ENCODE measurements around the gene SEMA3E.

The SEMA3E gene

DNA sequence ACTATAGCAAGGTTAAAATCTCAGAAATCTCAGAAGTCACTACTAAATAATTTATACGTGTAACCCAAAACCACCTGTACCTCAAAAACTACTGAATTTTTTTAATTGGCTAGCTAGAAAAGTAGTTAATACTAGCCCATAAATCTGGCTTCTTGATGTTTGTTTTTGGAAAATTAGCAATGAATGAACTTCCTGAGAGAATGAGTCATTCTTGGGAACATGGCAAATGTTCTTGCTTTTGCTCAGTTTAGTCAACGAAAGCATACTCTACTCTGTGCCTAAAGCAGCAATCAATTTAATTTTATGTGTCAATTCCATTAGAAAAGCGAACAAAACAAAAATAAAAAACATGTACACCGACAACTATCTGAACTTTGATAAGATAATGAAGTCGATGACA is 69.2 kb downstream of the SEMA3E start:
- TF ChIP-seq CTCF (conservative IDR thresholded peaks at IDR 0.05; ENCODE audit: low read depth, low read length), result no peak
- H3K9ac ChIP-seq, result no peak overlapping the region

DNA sequence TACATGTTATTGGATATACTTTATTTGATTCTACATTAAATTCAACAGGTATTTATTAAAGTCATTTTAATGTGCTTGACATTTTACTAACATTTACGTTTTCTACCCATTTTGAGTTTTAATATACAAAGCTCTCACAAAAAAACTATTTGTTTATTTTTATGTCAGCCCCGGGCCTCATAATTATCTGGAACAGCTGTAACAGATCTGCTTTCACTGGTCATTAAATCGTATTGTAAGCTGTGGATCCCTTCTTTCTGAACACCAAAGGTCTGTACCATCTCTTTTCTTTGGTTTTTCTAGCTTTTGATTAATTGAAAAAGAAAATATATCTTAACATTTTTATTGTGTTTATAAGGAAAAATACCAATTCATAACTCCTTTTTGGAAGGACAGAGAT is 73.5 kb downstream of the SEMA3E start:
- no peak overlapping the region for H3K27ac ChIP-seq
- H3K4me1 ChIP-seq (ENCODE audit: low read depth, poor library complexity, severe bottlenecking), result no peaks in the 10 kb centered on the region
- no peaks in the 10 kb centered on the region for H3K27me3 ChIP-seq (ENCODE audit: insufficient read depth, low read depth)
- no peaks in the 10 kb centered on the region for H3K36me3 ChIP-seq (ENCODE audit: insufficient read depth)
- no peak overlapping the region for H3K9ac ChIP-seq
- no peak for TF ChIP-seq CTCF (conservative IDR thresholded peaks at IDR 0.05; ENCODE audit: low read depth, low read length)
- no peak overlapping the region for H2AFZ ChIP-seq (ENCODE audit: low read depth)
- H4K20me1 ChIP-seq (ENCODE audit: insufficient read depth), result no peaks in the 10 kb centered on the region
- no peaks in the 10 kb centered on the region for H3K79me2 ChIP-seq (ENCODE audit: insufficient read depth, low read depth)
- no peak overlapping the region for H3K4me3 ChIP-seq (IDR thresholded peaks at IDR 0.05; ENCODE audit: insufficient read depth, low read depth, low read length)
- no peak overlapping the region for H3K4me2 ChIP-seq

More for the DNA sequence above, 69.2 kb downstream of the SEMA3E start:
- no peak overlapping the region for H3K4me3 ChIP-seq (IDR thresholded peaks at IDR 0.05; ENCODE audit: insufficient read depth, low read depth, low read length)
- no peak overlapping the region for H2AFZ ChIP-seq (ENCODE audit: low read depth)
- no peaks in the 10 kb centered on the region for H4K20me1 ChIP-seq (ENCODE audit: insufficient read depth)
- H3K4me2 ChIP-seq, result no peak overlapping the region
- H3K36me3 ChIP-seq (ENCODE audit: insufficient read depth), result no peaks in the 10 kb centered on the region
- H3K4me1 ChIP-seq (ENCODE audit: low read depth, poor library complexity, severe bottlenecking), result no peaks in the 10 kb centered on the region
- H3K27ac ChIP-seq, result no peak overlapping the region
- H3K27me3 ChIP-seq (ENCODE audit: insufficient read depth, low read depth), result no peaks in the 10 kb centered on the region
- no peaks in the 10 kb centered on the region for H3K79me2 ChIP-seq (ENCODE audit: insufficient read depth, low read depth)

GRCh38 chr7:83574616-83575015 is 74.3 kb downstream of the SEMA3E start:
- no peak for TF ChIP-seq CTCF (conservative IDR thresholded peaks at IDR 0.05; ENCODE audit: low read depth, low read length)
- H3K4me3 ChIP-seq (IDR thresholded peaks at IDR 0.05; ENCODE audit: insufficient read depth, low read depth, low read length), result no peak overlapping the region
- no peaks in the 10 kb centered on the region for H4K20me1 ChIP-seq (ENCODE audit: insufficient read depth)
- no peaks in the 10 kb centered on the region for H3K4me1 ChIP-seq (ENCODE audit: low read depth, poor library complexity, severe bottlenecking)
- H3K27me3 ChIP-seq (ENCODE audit: insufficient read depth, low read depth), result no peaks in the 10 kb centered on the region
- no peaks in the 10 kb centered on the region for H3K36me3 ChIP-seq (ENCODE audit: insufficient read depth)
- no peak overlapping the region for H3K4me2 ChIP-seq
- H3K9ac ChIP-seq, result no peak overlapping the region
- H3K79me2 ChIP-seq (ENCODE audit: insufficient read depth, low read depth), result no peaks in the 10 kb centered on the region
- H3K27ac ChIP-seq, result no peak overlapping the region
- no peak overlapping the region for H2AFZ ChIP-seq (ENCODE audit: low read depth)

DNA sequence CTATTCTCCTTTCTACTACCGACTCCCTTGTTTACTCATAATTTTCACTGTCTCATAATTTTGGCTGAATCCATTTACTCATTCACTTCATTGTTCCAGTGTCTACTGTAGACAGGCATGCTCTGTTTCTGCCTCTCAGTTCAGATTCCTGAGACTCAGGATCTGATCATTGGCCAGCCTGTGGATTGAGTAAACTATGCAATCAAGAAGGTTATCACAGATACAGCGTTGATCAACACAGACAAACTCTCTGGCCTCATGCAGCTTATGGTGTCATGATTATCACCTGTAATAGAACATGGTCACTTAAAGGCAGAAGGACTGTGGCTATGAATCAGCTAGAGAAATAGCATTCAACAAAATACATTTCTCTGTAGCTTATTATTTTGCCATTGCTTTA is 86.0 kb downstream of the SEMA3E start:
- Histone ChIP-seq H4K20me1 (ENCODE audit: insufficient read depth) (no peaks in the 10 kb centered on the region), H3K27ac (no peak overlapping the region), H3K4me2 (no peak overlapping the region), H3K9ac (no peak overlapping the region), H3K4me3 (IDR thresholded peaks at IDR 0.05; ENCODE audit: insufficient read depth, low read depth, low read length) (no peak overlapping the region), H3K4me1 (ENCODE audit: low read depth, poor library complexity, severe bottlenecking) (no peaks in the 10 kb centered on the region), H3K79me2 (ENCODE audit: insufficient read depth, low read depth) (no peaks in the 10 kb centered on the region), H3K27me3 (ENCODE audit: insufficient read depth, low read depth) (no peaks in the 10 kb centered on the region), H3K36me3 (ENCODE audit: insufficient read depth) (no peaks in the 10 kb centered on the region), H2AFZ (ENCODE audit: low read depth) (no peak overlapping the region)
- TF ChIP-seq CTCF (conservative IDR thresholded peaks at IDR 0.05; ENCODE audit: low read depth, low read length), result no peak

- Histone ChIP-seq H2AFZ (ENCODE audit: low read depth) (no peak overlapping the region), H3K27me3 (ENCODE audit: insufficient read depth, low read depth) (no peaks in the 10 kb centered on the region), H3K4me1 (ENCODE audit: low read depth, poor library complexity, severe bottlenecking) (no peaks in the 10 kb centered on the region), H3K79me2 (ENCODE audit: insufficient read depth, low read depth) (no peaks in the 10 kb centered on the region), H3K9ac (no peak overlapping the region), H3K4me2 (no peak overlapping the region), H3K4me3 (IDR thresholded peaks at IDR 0.05; ENCODE audit: insufficient read depth, low read depth, low read length) (no peak overlapping the region), H4K20me1 (ENCODE audit: insufficient read depth) (no peaks in the 10 kb centered on the region), H3K36me3 (ENCODE audit: insufficient read depth) (no peaks in the 10 kb centered on the region), H3K27ac (no peak overlapping the region)
- no peak for TF ChIP-seq CTCF (conservative IDR thresholded peaks at IDR 0.05; ENCODE audit: low read depth, low read length)
These were observed 86.7 kb downstream of the SEMA3E start for GRCh38 chr7:83562289-83562688.

Data from KMS-11 (cell line).